Endothelial cell of umbilical vein (primary cell): ENCODE data around the gene KLHL18. TPM values are rescaled to one million over a fixed set of nuclear protein-coding genes. Genes with fewer than 3 reads are reported as not detected.
A peak's percentile ranks its signal among the peaks of the same experiment; 100 is the strongest.

ENCODE experiments used
- BruUV-seq: library from RNA; stranded (reverse); fragments of 400-500 nt; replicated peaks from 2 replicates; lab custom pipeline; 2021; lab: Mats Ljungman, UMichigan
- CTCF ChIA-PET: fragments of 300-600, 350-600 bp; sonication (Branson Sonifier 250); formaldehyde crosslinking; loops from one replicate; lab custom pipeline; 2021; ENCODE audit warnings: antibody characterized with exemption, inconsistent platforms; lab: Charles Lee
- POLR2A ChIA-PET: fragments of 300-600, 350-600 bp; sonication (Branson Sonifier 250); formaldehyde crosslinking; loops from one replicate; lab custom pipeline; 2021; ENCODE audit warnings: antibody characterized with exemption, inconsistent platforms; lab: Charles Lee
- DNase-seq: peaks from one replicate; pipeline ENCODE4 v3.0.0-alpha.2; 2011; ENCODE audit warnings: low read depth, low spot score
- FAIRE-seq: peaks from 2 replicates; lab custom pipeline; 2011; peaks lifted over from hg19 to GRCh38; lab: Jason Lieb, UNC
- H2AFZ ChIP-seq: 2 replicates; pipeline ENCODE4 v1.6.0; 2012; ENCODE audit warnings: low read depth, low read length, control low read depth, inconsistent platforms
- H3K27ac ChIP-seq: 2 replicates; pipeline ENCODE4 v1.5.1; 2011; ENCODE audit warnings: low read depth, mild to moderate bottlenecking, control low read depth, low read length, moderate library complexity; ENCODE audit not compliant: insufficient read depth
- H3K27me3 ChIP-seq, 2 experiments: 2 replicates each; pipeline versions ENCODE4 v1.6.0 to v1.6.1; 2011; ENCODE audit warnings: low read length in 2 of 2, mixed read lengths in 1 of 2; ENCODE audit not compliant: control insufficient read depth in 2 of 2, insufficient read depth in 2 of 2
- H3K36me3 ChIP-seq, 2 experiments: 2 replicates in 1 of 2; 3 replicates in 1 of 2; pipeline ENCODE4 v1.5.1; 2011; ENCODE audit warnings: low read length in 2 of 2, mild to moderate bottlenecking in 1 of 2, moderate library complexity in 1 of 2; ENCODE audit not compliant: control insufficient read depth in 2 of 2, insufficient read depth in 2 of 2; ENCODE audit errors: extremely low read depth in 1 of 2
- H3K4me1 ChIP-seq: 3 replicates; pipeline ENCODE4 v1.5.1; 2011; ENCODE audit warnings: mild to moderate bottlenecking, low read length; ENCODE audit not compliant: control insufficient read depth, insufficient read depth; ENCODE audit errors: extremely low read depth
- H3K4me2 ChIP-seq: 2 replicates; pipeline ENCODE4 v1.6.1; 2011; ENCODE audit warnings: low read length, control low read depth, mixed read lengths; ENCODE audit not compliant: insufficient read depth
- H3K4me3 ChIP-seq, 3 experiments: fragments of 200-600 bp in 1 of 3; sonication (generic), shearing (Covaris generic) in 1 of 3; replicated peaks in 1 of 3; 2 replicates each; pipeline ENCODE4 v1.5.1; 2011 to 2016; ENCODE audit warnings: control low read depth in 3 of 3, low read length in 3 of 3, mild to moderate bottlenecking in 2 of 3, inconsistent platforms in 1 of 3, low read depth in 1 of 3, moderate library complexity in 1 of 3; ENCODE audit not compliant: insufficient read depth in 1 of 3
- H3K79me2 ChIP-seq: 2 replicates; pipeline ENCODE4 v1.6.0; 2012; ENCODE audit warnings: low read length, inconsistent platforms; ENCODE audit not compliant: control insufficient read depth, insufficient read depth
- H3K9ac ChIP-seq: replicated peaks from 2 replicates; pipeline ENCODE3; 2011; ENCODE audit warnings: low read length, control low read depth; ENCODE audit not compliant: insufficient read depth; ENCODE audit errors: extremely low read depth
- H3K9me1 ChIP-seq: replicated peaks from 3 replicates; pipeline ENCODE4 v1.6.0; 2011; ENCODE audit warnings: mild to moderate bottlenecking, low read length; ENCODE audit not compliant: control insufficient read depth, insufficient read depth; ENCODE audit errors: extremely low read depth
- H3K9me3 ChIP-seq: replicated peaks from 2 replicates; pipeline ENCODE4 v1.5.1; 2012; ENCODE audit warnings: low read length, inconsistent platforms; ENCODE audit not compliant: control insufficient read depth, insufficient read depth
- H4K20me1 ChIP-seq: replicated peaks from 2 replicates; pipeline ENCODE3; 2011; ENCODE audit warnings: mild to moderate bottlenecking, low read length; ENCODE audit not compliant: control insufficient read depth, insufficient read depth; ENCODE audit errors: extremely low read depth
- EZH2 ChIP-seq: IDR thresholded peaks from 2 replicates; pipeline ENCODE4 v1.6.1; 2012; ENCODE audit warnings: borderline replicate concordance, low read depth, mild to moderate bottlenecking, moderate library complexity, low read length, inconsistent platforms; ENCODE audit not compliant: severe bottlenecking
- FOS ChIP-seq: IDR thresholded peaks from 2 replicates; pipeline ENCODE4 v1.6.1; 2011; ENCODE audit warnings: mild to moderate bottlenecking, low read length, moderate library complexity, borderline replicate concordance; ENCODE audit not compliant: insufficient read depth
- GATA2 ChIP-seq: IDR thresholded peaks from 2 replicates; pipeline ENCODE4 v1.7.0; 2011; ENCODE audit warnings: low read depth, mild to moderate bottlenecking, moderate library complexity, mixed read lengths, low read length; ENCODE audit not compliant: insufficient read length, insufficient read depth
- JUN ChIP-seq: IDR thresholded peaks from 2 replicates; pipeline ENCODE4 v1.6.1; 2011; ENCODE audit warnings: borderline replicate concordance, low read depth; ENCODE audit not compliant: insufficient read length, insufficient read depth
- MYC ChIP-seq: IDR thresholded peaks from one replicate; pipeline ENCODE4 v1.6.1; 2011; ENCODE audit warnings: mild to moderate bottlenecking, low read depth, low read length
- POLR2A ChIP-seq: IDR thresholded peaks from 2 replicates; pipeline ENCODE4 v1.6.1; 2012; ENCODE audit warnings: low read depth, mild to moderate bottlenecking, control low read depth, low read length
- POLR2AphosphoS5 ChIP-seq: IDR thresholded peaks from 2 replicates; pipeline ENCODE4 v1.6.1; 2012; ENCODE audit warnings: low read depth, mild to moderate bottlenecking, control low read depth, low read length, moderate library complexity; ENCODE audit not compliant: insufficient read depth
- dilution Hi-C: fragments of 300-500 bp; cut with MboI; formaldehyde crosslinking; loops from one replicate; pipeline ENCODE4 v1.15.0; 2019; ENCODE audit warnings: low sequenced_read_pairs; ENCODE audit not compliant: extremely low pct_ligation_motif_present
- intact Hi-C: fragments of 100-400 bp; cut with micrococcal nuclease; formaldehyde crosslinking; loops from one replicate; pipeline ENCODE4 v1.10.0; 2022
- polyA plus RNA-seq, 4 experiments: library from polyadenylated mRNA; depleted of rRNA in 3 of 4; stranded (reverse) in 3 of 4; unstranded in 1 of 4; fragments of >200 nt; gene quantifications; 2 replicates each; pipeline versions ENCODE4 v1.2.1 to v1.2.3, GENCODE V29; 2011 to 2012; ENCODE audit warnings: missing spikeins in 1 of 4
- total RNA-seq: library from RNA; stranded (reverse); gene quantifications from 2 replicates; pipeline ENCODE4 v1.2.3, GENCODE V29; 2021
- TF ChIP-seq, protein P1 (sequence below), 2 donors: IDR thresholded peaks; 1 replicate in 1 of 2; 2 replicates in 1 of 2; pipeline ENCODE4 v1.5.1; 2011; ENCODE audit warnings: low read length in 2 of 2, mild to moderate bottlenecking in 2 of 2, moderate library complexity in 2 of 2, control low read depth in 1 of 2, inconsistent platforms in 1 of 2, low read depth in 1 of 2; ENCODE audit not compliant: insufficient read depth in 1 of 2; ENCODE audit errors: extremely low read depth in 1 of 2
- TF ChIP-seq, protein P2 (sequence below): IDR thresholded peaks from 2 replicates; pipeline ENCODE4 v1.6.1; 2011; ENCODE audit not compliant: insufficient read depth, insufficient read length

Gene KLHL18
- total and polyA plus RNA-seq, 2 donors (not counting 3 experiments of a cell fraction or from before 2014, with no cell fraction given), result 43.4 to 58.1 TPM

- Histone ChIP-seq H3K4me2 (peak overlapping the region; percentile 82), H3K4me3 (no peak overlapping the region), H3K9me3 (no peaks in the 10 kb centered on the region), H4K20me1 (no peaks in the 10 kb centered on the region), H2AFZ (no peak overlapping the region), H3K4me1 (peaks cover 11% of the 10 kb centered on the region), H3K9ac (no peak overlapping the region), H3K27ac (no peak overlapping the region), H3K36me3 (peaks cover 0 to 2% of the 10 kb centered on the region in 2 experiments), H3K27me3 (no peaks in the 10 kb centered on the region), H3K9me1 (no peaks in the 10 kb centered on the region), H3K79me2 (peaks cover 8% of the 10 kb centered on the region)
- intact Hi-C loops, result no loop called here
- dilution Hi-C loops, result no loop called here
- POLR2A ChIA-PET, result no interaction called here
- FAIRE-seq, result no peak
- CTCF ChIA-PET, result interaction anchor here (0.9 to 2.2 kb wide), 14 partner anchors 10 to 286 kb away, joined by 3 to 18 read pairs (median 3); partner anchors contain the start of gene SETD2
- BruUV-seq, result no TSS peak
- TF ChIP-seq, protein P1, sequence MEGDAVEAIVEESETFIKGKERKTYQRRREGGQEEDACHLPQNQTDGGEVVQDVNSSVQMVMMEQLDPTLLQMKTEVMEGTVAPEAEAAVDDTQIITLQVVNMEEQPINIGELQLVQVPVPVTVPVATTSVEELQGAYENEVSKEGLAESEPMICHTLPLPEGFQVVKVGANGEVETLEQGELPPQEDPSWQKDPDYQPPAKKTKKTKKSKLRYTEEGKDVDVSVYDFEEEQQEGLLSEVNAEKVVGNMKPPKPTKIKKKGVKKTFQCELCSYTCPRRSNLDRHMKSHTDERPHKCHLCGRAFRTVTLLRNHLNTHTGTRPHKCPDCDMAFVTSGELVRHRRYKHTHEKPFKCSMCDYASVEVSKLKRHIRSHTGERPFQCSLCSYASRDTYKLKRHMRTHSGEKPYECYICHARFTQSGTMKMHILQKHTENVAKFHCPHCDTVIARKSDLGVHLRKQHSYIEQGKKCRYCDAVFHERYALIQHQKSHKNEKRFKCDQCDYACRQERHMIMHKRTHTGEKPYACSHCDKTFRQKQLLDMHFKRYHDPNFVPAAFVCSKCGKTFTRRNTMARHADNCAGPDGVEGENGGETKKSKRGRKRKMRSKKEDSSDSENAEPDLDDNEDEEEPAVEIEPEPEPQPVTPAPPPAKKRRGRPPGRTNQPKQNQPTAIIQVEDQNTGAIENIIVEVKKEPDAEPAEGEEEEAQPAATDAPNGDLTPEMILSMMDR (IDR thresholded peaks at IDR 0.05; ENCODE audit: extremely low read depth in 1 of 2, insufficient read depth in 1 of 2, low read depth in 1 of 2, low read length in 2 of 2), result no peak
- TF ChIP-seq EZH2 (no peak), GATA2 (no peak), MYC (no peak), POLR2A (no peak), JUN (no peak), FOS (no peak), POLR2AphosphoS5 (no peak)
- TF ChIP-seq, protein P2, sequence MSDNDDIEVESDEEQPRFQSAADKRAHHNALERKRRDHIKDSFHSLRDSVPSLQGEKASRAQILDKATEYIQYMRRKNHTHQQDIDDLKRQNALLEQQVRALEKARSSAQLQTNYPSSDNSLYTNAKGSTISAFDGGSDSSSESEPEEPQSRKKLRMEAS, result no peak
- no peak for DNase-seq
These were observed 31.5 kb downstream of the KLHL18 start for GRCh38 chr3:47314056-47314764.
